Measurements from ENCODE around the gene STX8. TPM values are rescaled to one million over a fixed set of nuclear protein-coding genes. Genes with fewer than 3 reads are reported as not detected.

Gene STX8
- total RNA-seq, 1 experiment from 2014 or later, result 38.8 TPM

- CTCF ChIA-PET, result no interaction called here
- no peaks in the 10 kb centered on the region for H3K79me2 ChIP-seq (ENCODE audit: insufficient read depth, low read length)
- no peak overlapping the region for H3K27ac ChIP-seq (ENCODE audit: low read depth, low read length)
- no peak overlapping the region for H3K4me2 ChIP-seq (ENCODE audit: low read length)
- H3K4me3 ChIP-seq (replicated peaks in 1 of 2; ENCODE audit: low read depth in 1 of 2, low read length in 2 of 2), result no peak overlapping the region
- H3K27me3 ChIP-seq (ENCODE audit: insufficient read depth, low read length), result no peaks in the 10 kb centered on the region
- H3K9me2 ChIP-seq (ENCODE audit: insufficient read depth), result no peaks in the 10 kb centered on the region
- RAD21 ChIA-PET (ENCODE audit: low non-redundant PET in 1 of 2, low total read pairs in 2 of 2, uncharacterized antibody in 2 of 2, unreplicated experiment in 2 of 2), result no interaction called here
- intact Hi-C loops (cut with micrococcal nuclease), result no loop called here
- POLR2A ChIA-PET, result no interaction called here
- DNase-seq (ENCODE audit: low read depth, low spot score) (no peak), ATAC-seq (no peak)
- no peaks in the 10 kb centered on the region for H3K9me3 ChIP-seq (ENCODE audit: control insufficient read depth in 1 of 2, insufficient read depth in 1 of 2, low read depth in 1 of 2, low read length in 2 of 2)
- no peaks in the 10 kb centered on the region for H3K4me1 ChIP-seq (ENCODE audit: control insufficient read depth in 1 of 2, insufficient read depth in 2 of 2, low read length in 2 of 2)
- no peak overlapping the region for H2AFZ ChIP-seq (ENCODE audit: low read depth, low read length, poor library complexity, severe bottlenecking)
- no TSS peak for BruUV-seq (replicated peaks)
- H3K36me3 ChIP-seq (ENCODE audit: control insufficient read depth in 1 of 2, insufficient read depth in 2 of 2, low read length in 2 of 2), result no peaks in the 10 kb centered on the region
- no peaks in the 10 kb centered on the region for H4K20me1 ChIP-seq (ENCODE audit: insufficient read depth)
- H3K9ac ChIP-seq (ENCODE audit: low read length), result no peak overlapping the region
- TF ChIP-seq CEBPB (IDR thresholded peaks at IDR 0.05; ENCODE audit: low read depth) (no peak), ZBTB33 (IDR thresholded peaks at IDR 0.05; ENCODE audit: extremely low read depth, insufficient replicate concordance, low read length) (no peak)
Measured at GRCh38 chr17:9473711-9474110, 101.9 kb downstream of the STX8 start.

- Histone ChIP-seq H3K36me3 (ENCODE audit: control insufficient read depth in 1 of 2, insufficient read depth in 2 of 2, low read length in 2 of 2) (no peaks in the 10 kb centered on the region), H3K4me1 (ENCODE audit: control insufficient read depth in 1 of 2, insufficient read depth in 2 of 2, low read length in 2 of 2) (no peaks in the 10 kb centered on the region), H2AFZ (ENCODE audit: low read depth, low read length, poor library complexity, severe bottlenecking) (no peak overlapping the region), H4K20me1 (ENCODE audit: insufficient read depth) (no peaks in the 10 kb centered on the region), H3K79me2 (ENCODE audit: insufficient read depth, low read length) (no peaks in the 10 kb centered on the region), H3K27ac (ENCODE audit: low read depth, low read length) (no peak overlapping the region), H3K27me3 (ENCODE audit: insufficient read depth, low read length) (no peaks in the 10 kb centered on the region), H3K4me2 (ENCODE audit: low read length) (no peak overlapping the region), H3K4me3 (replicated peaks in 1 of 2; ENCODE audit: low read depth in 1 of 2, low read length in 2 of 2) (no peak overlapping the region), H3K9ac (ENCODE audit: low read length) (no peak overlapping the region), H3K9me3 (ENCODE audit: control insufficient read depth in 1 of 2, insufficient read depth in 1 of 2, low read depth in 1 of 2, low read length in 2 of 2) (no peaks in the 10 kb centered on the region), H3K9me2 (ENCODE audit: insufficient read depth) (no peaks in the 10 kb centered on the region)
- CTCF ChIA-PET, result no interaction called here
- RAD21 ChIA-PET (ENCODE audit: low non-redundant PET in 1 of 2, low total read pairs in 2 of 2, uncharacterized antibody in 2 of 2, unreplicated experiment in 2 of 2), result no interaction called here
- DNase-seq (ENCODE audit: low read depth, low spot score), result no peak
- no peak for ATAC-seq
- POLR2A ChIA-PET, result no interaction called here
- no TSS peak for BruUV-seq (replicated peaks)
- intact Hi-C loops (cut with micrococcal nuclease), result no loop called here
- no peak for TF ChIP-seq ZBTB33 (IDR thresholded peaks at IDR 0.05; ENCODE audit: extremely low read depth, insufficient replicate concordance, low read length)
- TF ChIP-seq JUND (IDR thresholded peaks at IDR 0.05), result no peak
- no peak for TF ChIP-seq ELF1 (IDR thresholded peaks at IDR 0.05; ENCODE audit: borderline replicate concordance, low read depth)
- TF ChIP-seq, protein P1, sequence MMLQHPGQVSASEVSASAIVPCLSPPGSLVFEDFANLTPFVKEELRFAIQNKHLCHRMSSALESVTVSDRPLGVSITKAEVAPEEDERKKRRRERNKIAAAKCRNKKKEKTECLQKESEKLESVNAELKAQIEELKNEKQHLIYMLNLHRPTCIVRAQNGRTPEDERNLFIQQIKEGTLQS (IDR thresholded peaks at IDR 0.05), result no peak
- TF ChIP-seq EGR1 (IDR thresholded peaks at IDR 0.05; ENCODE audit: low read depth), result no peak
- TF ChIP-seq EZH2 (IDR thresholded peaks at IDR 0.05), result no peak
- no peak for TF ChIP-seq RAD21 (IDR thresholded peaks at IDR 0.05; ENCODE audit: low read depth)
- TF ChIP-seq CBX3 (IDR thresholded peaks at IDR 0.05; ENCODE audit: low read depth), result no peak
- TF ChIP-seq SP1 (IDR thresholded peaks at IDR 0.05; ENCODE audit: low read depth), result no peak
- no peak for TF ChIP-seq FOSL1 (IDR thresholded peaks at IDR 0.05; ENCODE audit: low read depth)
- no peak for TF ChIP-seq YY1 (IDR thresholded peaks at IDR 0.05; ENCODE audit: extremely low read depth, insufficient replicate concordance, low read depth, low read length)
- TF ChIP-seq ZFX (IDR thresholded peaks at IDR 0.05), result no peak
- no peak for TF ChIP-seq ZNF274 (IDR thresholded peaks at IDR 0.05; ENCODE audit: low read depth, low read length)
- TF ChIP-seq MAX (IDR thresholded peaks at IDR 0.05), result no peak
- TF ChIP-seq SIN3A (IDR thresholded peaks at IDR 0.05; ENCODE audit: low read depth), result no peak
- no peak for TF ChIP-seq CEBPB (IDR thresholded peaks at IDR 0.05; ENCODE audit: low read depth)
- TF ChIP-seq EZH2phosphoT487 (IDR thresholded peaks at IDR 0.05; ENCODE audit: borderline replicate concordance), result no peak
Measured at GRCh38 chr17:9472541-9472940, 103.1 kb downstream of the STX8 start.
